Endothelial cell (in vitro differentiated cells): Measurements from ENCODE around the gene CFAP74. TPM values are rescaled to one million over a fixed set of nuclear protein-coding genes. Genes with fewer than 3 reads are reported as not detected.

Source experiments
- DNase-seq: peaks from one replicate; pipeline ENCODE4 v3.0.0; 2021; ENCODE audit warnings: low spot score
- H3K27ac Mint-ChIP-seq: one replicate; pipeline ENCODE4 v1.8.0; 2021; ENCODE audit warnings: mixed read lengths, inconsistent platforms; ENCODE audit not compliant: unreplicated experiment
- H3K27me3 Mint-ChIP-seq: one replicate; pipeline ENCODE4 v1.8.0; 2021; ENCODE audit warnings: mild to moderate bottlenecking, moderate library complexity, mixed read lengths, inconsistent platforms; ENCODE audit not compliant: unreplicated experiment
- H3K36me3 Mint-ChIP-seq: one replicate; pipeline ENCODE4 v1.8.0; 2021; ENCODE audit warnings: mild to moderate bottlenecking, low read depth, mixed read lengths, inconsistent platforms; ENCODE audit not compliant: unreplicated experiment
- H3K4me1 Mint-ChIP-seq: one replicate; pipeline ENCODE4 v1.8.0; 2021; ENCODE audit warnings: mild to moderate bottlenecking, mixed read lengths, inconsistent platforms; ENCODE audit not compliant: unreplicated experiment
- H3K4me3 Mint-ChIP-seq: one replicate; pipeline ENCODE4 v1.8.0; 2021; ENCODE audit warnings: mild to moderate bottlenecking, mixed read lengths, inconsistent platforms; ENCODE audit not compliant: unreplicated experiment
- H3K9me3 Mint-ChIP-seq: one replicate; pipeline ENCODE4 v1.8.0; 2021; ENCODE audit warnings: mixed read lengths, inconsistent platforms; ENCODE audit not compliant: unreplicated experiment
- CTCF ChIP-seq: fragments of 200-600 bp; sonication (generic); IDR thresholded peaks from one replicate; pipeline ENCODE4 v1.5.0; 2021; ENCODE audit warnings: antibody characterized with exemption; ENCODE audit not compliant: unreplicated experiment
- total RNA-seq: library from RNA; stranded (reverse); fragmentation: NEBNext Ultra II Directional; extraction: Animal tissue kit (Norgen Biotek cat#: 25700); gene quantifications from one replicate; pipeline ENCODE4 v1.2.1, GENCODE V29; 2021; ENCODE audit not compliant: unreplicated experiment

Gene CFAP74
- total RNA-seq, 1 donor from 2014 or later, result not detected

- Mint-ChIP-seq H3K36me3 (peaks cover 3% of the 10 kb centered on the region), H3K27ac (peak overlapping the region; percentile 15), H3K4me1 (peaks cover 10% of the 10 kb centered on the region), H3K4me3 (peak overlapping the region; percentile 88), H3K9me3 (no peaks in the 10 kb centered on the region), H3K27me3 (peaks cover 13% of the 10 kb centered on the region)
- TF ChIP-seq CTCF, result no peak
- no peak for DNase-seq
Observed at GRCh38 chr1:1910033-1910465, 93.5 kb downstream of the CFAP74 start.

- no peak for DNase-seq
- H3K4me3 Mint-ChIP-seq, result no peak overlapping the region
- no peak for TF ChIP-seq CTCF
- H3K4me1 Mint-ChIP-seq, result peaks cover 10% of the 10 kb centered on the region
- no peaks in the 10 kb centered on the region for H3K9me3 Mint-ChIP-seq
- peaks cover 11% of the 10 kb centered on the region for H3K27me3 Mint-ChIP-seq
- no peak overlapping the region for H3K27ac Mint-ChIP-seq
- H3K36me3 Mint-ChIP-seq, result peaks cover 3% of the 10 kb centered on the region
Observed at GRCh38 chr1:1908506-1908791, 95.1 kb downstream of the CFAP74 start.

- peaks cover 3% of the 10 kb centered on the region for H3K36me3 Mint-ChIP-seq
- TF ChIP-seq CTCF, result no peak
- peaks cover 11% of the 10 kb centered on the region for H3K27me3 Mint-ChIP-seq
- H3K4me1 Mint-ChIP-seq, result peaks cover 10% of the 10 kb centered on the region
- no peak overlapping the region for H3K27ac Mint-ChIP-seq
- H3K4me3 Mint-ChIP-seq, result no peak overlapping the region
- no peaks in the 10 kb centered on the region for H3K9me3 Mint-ChIP-seq
- DNase-seq, result peak; percentile 11
Observed at GRCh38 chr1:1907098-1907736, 96.4 kb downstream of the CFAP74 start.

- Mint-ChIP-seq H3K4me1 (peaks cover 10% of the 10 kb centered on the region), H3K4me3 (no peak overlapping the region), H3K27me3 (peaks cover 11% of the 10 kb centered on the region), H3K27ac (no peak overlapping the region), H3K9me3 (no peaks in the 10 kb centered on the region), H3K36me3 (peaks cover 3% of the 10 kb centered on the region)
- peak; percentile 89 for DNase-seq
- peak; percentile 52 for TF ChIP-seq CTCF
Observed at GRCh38 chr1:1906185-1907097, 97.1 kb downstream of the CFAP74 start.

GRCh38 chr1:1903224-1903623 is 100.4 kb downstream of the CFAP74 start:
- H3K36me3 Mint-ChIP-seq, result peaks cover 3% of the 10 kb centered on the region
- H3K4me1 Mint-ChIP-seq, result peaks cover 10% of the 10 kb centered on the region
- H3K4me3 Mint-ChIP-seq, result no peak overlapping the region
- no peak overlapping the region for H3K27ac Mint-ChIP-seq
- TF ChIP-seq CTCF, result no peak
- DNase-seq, result no peak
- no peaks in the 10 kb centered on the region for H3K9me3 Mint-ChIP-seq
- peaks cover 4% of the 10 kb centered on the region for H3K27me3 Mint-ChIP-seq
